Putamen (tissue), 1 donor: ENCODE data around the gene RAB11FIP3.

Experiments used
- DNase-seq: peaks from one replicate; pipeline ENCODE4 v3.0.0-alpha.2; 2016; ENCODE audit warnings: low spot score

Gene RAB11FIP3

GRCh38 chr16:424033-424622, 1.3 kb upstream of the RAB11FIP3 start:
- peak; percentile 66 for DNase-seq

- DNase-seq = no peak
Observed at GRCh38 chr16:424623-425081, 797 bp upstream of the RAB11FIP3 start.

- DNase-seq = no peak
Observed at GRCh38 chr16:425740-426114, 278 bp downstream of the RAB11FIP3 start.

- DNase-seq = no peak
Observed at GRCh38 chr16:426115-426905, 861 bp downstream of the RAB11FIP3 start.

DNA sequence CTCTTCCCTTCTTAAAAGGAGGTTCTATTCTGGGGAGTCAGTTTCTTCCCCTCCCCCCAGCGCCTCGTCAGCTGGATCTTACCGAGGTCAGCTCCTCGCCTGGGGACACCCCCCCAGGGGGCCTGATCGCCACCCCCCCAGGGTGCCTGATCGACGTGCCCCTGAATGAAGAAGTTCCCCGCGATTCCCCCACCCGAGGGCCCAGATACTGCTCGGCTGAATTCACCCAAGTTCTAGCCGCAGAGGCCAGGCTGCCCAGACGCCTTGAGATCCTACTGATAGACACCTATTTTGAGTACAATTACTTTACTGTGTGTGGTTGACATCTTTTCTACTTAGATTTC, 1.4 kb downstream of the RAB11FIP3 start:
- DNase-seq = no peak

- DNase-seq = no peak
Observed at GRCh38 chr16:427250-427649, 1.8 kb downstream of the RAB11FIP3 start.

- no peak for DNase-seq
Observed at GRCh38 chr16:430904-431303, 5.5 kb downstream of the RAB11FIP3 start.

DNA sequence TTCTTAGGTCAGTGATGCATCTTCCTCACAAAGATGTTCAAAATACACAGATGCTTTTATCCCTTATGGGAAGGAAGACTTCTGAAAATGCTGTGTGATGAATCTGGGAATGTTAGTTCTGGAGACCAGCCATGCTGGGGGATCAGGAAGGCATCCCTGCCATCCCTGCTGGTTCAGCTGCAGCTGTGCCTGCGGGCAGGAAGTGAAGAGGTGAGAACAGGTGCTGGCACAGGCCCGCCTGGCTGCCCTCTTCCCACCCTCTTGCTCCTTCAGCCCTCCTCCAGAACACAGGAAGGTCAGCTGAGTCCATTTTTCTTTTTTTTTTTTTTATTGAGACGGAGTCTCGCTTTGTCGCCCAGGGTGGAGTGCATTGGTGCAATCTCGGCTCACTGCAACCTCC, 15.2 kb downstream of the RAB11FIP3 start:
- no peak for DNase-seq

GRCh38 chr16:441447-441846, 16.0 kb downstream of the RAB11FIP3 start:
- no peak for DNase-seq

GRCh38 chr16:442976-443375, 17.5 kb downstream of the RAB11FIP3 start:
- no peak for DNase-seq

DNA sequence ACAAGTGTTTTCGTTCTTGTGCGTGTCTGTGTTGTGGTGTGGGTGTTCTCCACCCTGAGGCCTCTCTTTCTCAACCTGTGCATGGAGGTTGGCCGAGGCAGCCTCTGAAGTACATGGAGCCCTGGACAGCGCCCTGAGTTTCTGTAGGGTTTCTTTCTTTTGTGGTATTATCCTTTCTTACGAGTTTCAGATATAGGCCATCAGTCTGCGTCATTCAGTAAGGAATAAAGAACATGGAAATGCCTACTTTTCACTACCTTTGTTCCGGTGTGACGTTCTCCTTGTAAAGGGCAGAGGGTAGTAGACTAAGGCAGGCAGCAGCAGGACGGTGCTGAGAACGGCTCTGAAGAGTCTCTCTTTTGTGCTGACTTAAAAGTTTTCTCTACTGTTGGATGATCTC, 18.6 kb downstream of the RAB11FIP3 start:
- no peak for DNase-seq

GRCh38 chr16:445566-445965, 20.1 kb downstream of the RAB11FIP3 start:
- DNase-seq = no peak

DNA sequence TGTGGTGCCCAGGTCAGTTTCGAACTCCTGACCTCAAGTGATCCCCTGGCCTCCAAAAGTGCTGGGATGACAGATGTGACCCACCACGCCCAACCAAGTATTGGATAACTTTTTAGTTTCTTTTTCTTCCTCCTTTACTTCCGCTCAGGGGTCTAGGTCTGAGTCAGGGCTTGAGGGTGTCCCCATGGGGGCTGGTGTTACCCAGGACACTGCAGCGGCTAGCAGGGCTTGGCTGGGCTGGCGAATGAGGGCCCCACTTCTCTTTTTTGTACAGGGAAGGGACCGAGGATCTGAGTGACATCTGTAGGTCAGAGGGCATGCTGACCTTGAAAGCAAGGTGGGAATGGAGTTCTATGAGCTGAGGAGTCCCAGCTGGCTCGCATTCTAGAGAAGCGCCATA, 24.9 kb downstream of the RAB11FIP3 start:
- DNase-seq = no peak

DNA sequence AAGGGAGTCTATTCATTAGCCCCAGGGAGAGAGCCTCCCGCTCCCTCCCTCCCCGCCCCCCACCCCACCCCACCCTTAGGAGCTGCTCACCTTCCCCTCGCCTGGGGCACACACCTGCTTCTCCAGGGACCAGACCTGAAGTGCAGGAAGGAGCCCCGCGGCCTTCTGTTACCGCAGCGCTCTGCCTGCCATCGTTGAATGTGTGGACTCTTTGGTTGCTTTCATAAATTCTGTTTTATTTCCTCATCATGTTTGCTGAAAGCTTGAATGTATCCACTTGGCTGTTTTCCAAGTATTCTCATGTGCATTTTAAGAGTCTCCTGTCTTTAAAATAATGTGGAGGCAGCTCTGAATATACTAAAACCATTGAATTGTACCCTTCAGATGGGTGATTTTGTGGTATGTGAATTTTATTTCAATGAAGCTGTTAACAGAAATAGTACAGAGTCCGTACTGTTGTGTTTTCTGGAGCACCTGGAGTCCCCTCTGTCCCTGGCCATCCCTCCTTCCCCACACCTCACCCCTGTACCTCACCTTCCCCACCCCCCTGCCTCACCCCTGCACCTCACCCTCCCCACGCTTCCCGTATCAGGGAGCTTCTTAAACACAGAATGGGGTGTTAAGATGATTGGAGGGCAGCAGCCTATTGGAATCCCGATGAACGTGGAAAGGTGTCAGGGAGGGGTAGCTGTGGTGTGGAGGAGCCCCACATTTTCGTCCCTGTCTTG, 25.5 kb downstream of the RAB11FIP3 start:
- no peak for DNase-seq

- no peak for DNase-seq
Observed at GRCh38 chr16:454397-454940, 29.0 kb downstream of the RAB11FIP3 start.

- DNase-seq = no peak
Observed at GRCh38 chr16:455453-455852, 30.0 kb downstream of the RAB11FIP3 start.

DNA sequence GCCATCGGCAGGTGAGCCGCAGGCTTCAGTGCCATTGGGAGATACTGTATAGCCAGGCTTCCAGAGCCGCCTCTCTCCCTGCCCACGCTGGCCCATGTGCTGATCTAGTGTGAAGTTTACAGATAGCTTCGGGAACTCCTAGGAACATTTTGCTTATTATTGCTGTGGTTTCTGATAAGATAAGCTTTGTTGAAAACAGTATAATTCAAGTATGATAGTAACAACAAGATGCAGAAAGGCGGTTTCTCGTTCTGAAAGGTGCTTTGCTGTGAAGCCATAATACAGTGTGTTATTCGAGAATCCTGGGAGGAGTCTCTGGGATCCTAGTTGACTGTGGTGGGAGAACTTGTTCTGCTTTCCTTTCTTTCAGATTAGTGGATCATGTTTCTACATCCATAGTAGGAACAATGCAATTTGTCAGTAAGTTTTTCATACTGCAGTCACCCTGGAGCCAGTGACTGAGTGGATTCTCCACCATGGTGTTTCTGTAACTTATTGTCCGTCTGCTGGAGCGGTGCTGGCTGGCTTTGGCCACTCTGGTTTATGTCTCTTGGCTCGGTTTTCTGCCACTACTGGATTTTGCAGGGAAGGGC, 31.5 kb downstream of the RAB11FIP3 start:
- no peak for DNase-seq

GRCh38 chr16:457732-458400, 32.4 kb downstream of the RAB11FIP3 start:
- DNase-seq = peak; percentile 58

- DNase-seq = no peak
Observed at GRCh38 chr16:459761-460160, 34.3 kb downstream of the RAB11FIP3 start.

- no peak for DNase-seq
Observed at GRCh38 chr16:460787-461186, 35.3 kb downstream of the RAB11FIP3 start.

DNA sequence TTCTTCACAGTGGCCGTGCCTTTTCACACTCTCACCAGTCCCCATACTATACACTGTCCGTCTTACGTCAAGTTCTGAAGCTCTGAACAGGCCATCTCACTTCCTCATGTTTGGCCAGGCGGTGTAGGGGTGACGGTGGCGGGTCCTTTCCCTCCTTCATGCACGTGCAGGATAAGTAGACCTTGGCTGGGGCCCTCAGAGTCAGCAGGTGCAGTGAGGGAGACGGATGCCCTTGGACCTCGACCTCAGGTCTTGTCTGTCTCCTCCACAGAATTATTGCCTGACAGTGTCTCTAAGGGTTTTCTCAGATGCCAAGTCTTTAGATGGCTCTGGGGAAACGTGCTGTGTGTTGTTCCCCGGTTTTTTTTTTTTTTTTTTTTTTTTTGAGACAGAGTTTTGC, 37.6 kb downstream of the RAB11FIP3 start:
- no peak for DNase-seq

- DNase-seq = no peak
Observed at GRCh38 chr16:466651-467050, 41.2 kb downstream of the RAB11FIP3 start.
